OCI-LY3 (cell line): ENCODE data around the gene BAIAP2L1.

Source experiments
- H2AFZ ChIP-seq: fragments of 200-600, 300-600 bp; shearing (Covaris generic); 2 replicates; pipeline ENCODE4 v1.6.0; 2014; ENCODE audit warnings: antibody characterized with exemption, low read depth, low read length
- H3K27ac ChIP-seq: fragments of 200-600, 300-600 bp; sonication (generic); 2 replicates; pipeline ENCODE4 v1.5.1; 2014; ENCODE audit warnings: mild to moderate bottlenecking, low read length, moderate library complexity, mixed read lengths
- H3K27me3 ChIP-seq: fragments of 200-600, 300-600 bp; sonication (generic); 2 replicates; pipeline ENCODE4 v1.6.1; 2014; ENCODE audit warnings: low read depth, low read length, mixed read lengths
- H3K36me3 ChIP-seq: fragments of 200-600, 300-600 bp; sonication (generic); replicated peaks from 2 replicates; pipeline ENCODE3; 2014; ENCODE audit warnings: low read depth, low read length, mixed read lengths
- H3K4me1 ChIP-seq: fragments of 300-600, 200-600 bp; sonication (generic); 2 replicates; pipeline ENCODE4 v1.6.1; 2014; ENCODE audit warnings: low read length, mixed read lengths
- H3K4me2 ChIP-seq: fragments of 200-600, 300-600 bp; sonication (generic); 2 replicates; pipeline ENCODE4 v1.6.1; 2014; ENCODE audit warnings: low read length, mixed read lengths
- H3K4me3 ChIP-seq: fragments of 300-600, 200-600 bp; sonication (generic); 2 replicates; pipeline ENCODE4 v1.5.1; 2014; ENCODE audit warnings: antibody characterized with exemption, mild to moderate bottlenecking, low read length, moderate library complexity
- H3K79me2 ChIP-seq: fragments of 300-600, 200-600 bp; shearing (Covaris generic); 2 replicates; pipeline ENCODE4 v1.6.1; 2014; ENCODE audit warnings: mild to moderate bottlenecking, low read length, mixed read lengths
- H3K9ac ChIP-seq: fragments of 300-600, 200-600 bp; shearing (Covaris generic); 2 replicates; pipeline ENCODE4 v1.6.0; 2014; ENCODE audit warnings: mild to moderate bottlenecking, low read length, moderate library complexity
- H3K9me3 ChIP-seq: fragments of 200-600, 300-600 bp; shearing (Covaris generic); 2 replicates; pipeline ENCODE4 v1.6.1; 2014; ENCODE audit warnings: low read length, mixed read lengths; ENCODE audit not compliant: insufficient read depth
- H4K20me1 ChIP-seq: fragments of 200-600, 300-600 bp; sonication (generic); 2 replicates; pipeline ENCODE4 v1.6.1; 2016; ENCODE audit warnings: low read length, mixed read lengths; ENCODE audit not compliant: insufficient read depth
- CTCF ChIP-seq: fragments of 200-600, 300-600 bp; sonication (generic); IDR thresholded peaks from 2 replicates; pipeline ENCODE4 v1.5.1; 2014; ENCODE audit warnings: antibody characterized with exemption, low read length, low read depth
- EZH2phosphoT487 ChIP-seq: fragments of 200-600 bp; shearing (Covaris generic); IDR thresholded peaks from 2 replicates; pipeline ENCODE4 v1.6.1; 2018; ENCODE audit warnings: antibody characterized with exemption, mixed run types, low read depth

The BAIAP2L1 gene

DNA sequence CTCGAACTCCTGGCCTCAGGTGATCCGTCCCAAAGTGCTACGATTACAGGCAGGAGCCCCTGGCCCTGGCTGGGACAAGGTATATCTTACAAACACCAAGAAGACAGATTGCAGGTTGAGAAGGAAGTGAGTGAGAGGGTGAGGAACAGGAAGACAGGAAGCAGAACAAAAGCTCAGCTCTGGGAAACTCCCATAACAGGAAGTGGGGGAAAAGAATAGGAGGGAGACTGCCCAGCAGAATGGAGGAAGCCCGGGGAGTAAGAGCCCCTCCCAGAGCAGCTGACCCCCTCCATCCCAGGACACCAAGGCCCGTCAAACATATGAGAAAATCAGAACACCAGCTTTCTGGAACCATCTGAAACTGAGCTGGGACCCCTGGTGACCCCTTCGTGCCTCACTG is 151.8 kb downstream of the BAIAP2L1 start:
- Histone ChIP-seq H3K4me2 (peak overlapping the region; percentile 5; the same call in 1 of the 2 replicates), H3K79me2 (peaks cover 7% of the 10 kb centered on the region), H4K20me1 (no peaks in the 10 kb centered on the region), H3K27me3 (no peaks in the 10 kb centered on the region), H3K4me3 (no peak overlapping the region), H3K9me3 (no peaks in the 10 kb centered on the region), H3K9ac (no peak overlapping the region), H3K36me3 (no peaks in the 10 kb centered on the region), H2AFZ (no peak overlapping the region), H3K27ac (no peak overlapping the region), H3K4me1 (peaks cover 19% of the 10 kb centered on the region)
- TF ChIP-seq CTCF (no peak), EZH2phosphoT487 (no peak)

DNA sequence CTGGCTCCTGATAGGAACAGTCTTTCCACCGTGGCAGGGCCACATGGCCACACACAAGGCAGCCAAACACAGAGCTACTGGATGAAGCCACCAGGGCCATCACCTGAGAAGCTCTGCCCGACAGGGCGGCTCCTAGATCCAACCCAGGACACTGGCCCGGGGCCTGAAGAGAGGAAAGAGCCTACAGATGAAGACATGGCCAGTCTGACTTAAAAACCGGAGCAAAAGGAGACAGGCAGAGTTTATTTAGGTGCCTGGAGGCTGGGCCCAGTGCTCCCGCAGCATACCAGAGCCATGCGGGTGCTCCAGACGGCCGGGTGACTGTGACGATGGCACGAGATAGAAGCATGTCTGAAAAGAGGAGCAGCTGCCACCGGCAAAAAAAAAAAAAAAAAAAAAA is 152.7 kb downstream of the BAIAP2L1 start:
- TF ChIP-seq CTCF (no peak), EZH2phosphoT487 (no peak)
- no peak overlapping the region for H2AFZ ChIP-seq
- no peaks in the 10 kb centered on the region for H3K36me3 ChIP-seq
- no peaks in the 10 kb centered on the region for H4K20me1 ChIP-seq
- no peaks in the 10 kb centered on the region for H3K9me3 ChIP-seq
- no peak overlapping the region for H3K4me3 ChIP-seq
- H3K4me1 ChIP-seq, result peaks cover 19% of the 10 kb centered on the region
- peaks cover 7% of the 10 kb centered on the region for H3K79me2 ChIP-seq
- H3K4me2 ChIP-seq, result no peak overlapping the region
- no peaks in the 10 kb centered on the region for H3K27me3 ChIP-seq
- no peak overlapping the region for H3K27ac ChIP-seq
- H3K9ac ChIP-seq, result no peak overlapping the region

DNA sequence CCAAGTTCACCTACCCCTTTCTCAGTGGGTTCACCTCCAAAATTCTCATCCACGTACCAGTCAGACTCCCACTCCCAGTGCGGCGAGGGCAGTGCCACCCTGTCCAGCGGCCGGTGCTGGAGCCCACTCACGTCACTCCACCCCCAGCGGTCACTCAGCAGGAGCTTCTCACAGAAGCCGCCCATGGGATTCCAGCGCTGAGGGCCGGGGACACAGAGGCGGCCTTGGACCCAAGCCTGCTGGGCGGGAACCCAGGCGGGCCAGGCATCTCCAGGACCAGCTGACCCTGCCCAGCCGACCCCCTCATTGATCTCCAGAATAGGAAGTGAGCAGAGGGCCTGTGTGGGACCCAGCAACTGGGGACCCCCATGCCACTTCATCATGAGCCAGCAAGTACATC is 156.0 kb downstream of the BAIAP2L1 start:
- Histone ChIP-seq H2AFZ (no peak overlapping the region), H3K4me3 (no peak overlapping the region)

GRCh38 chr7:98242934-98243333 is 158.0 kb downstream of the BAIAP2L1 start:
- Histone ChIP-seq H2AFZ (no peak overlapping the region), H4K20me1 (no peaks in the 10 kb centered on the region), H3K27me3 (no peaks in the 10 kb centered on the region), H3K4me2 (no peak overlapping the region), H3K4me3 (no peak overlapping the region), H3K9me3 (no peaks in the 10 kb centered on the region), H3K79me2 (no peaks in the 10 kb centered on the region), H3K9ac (no peak overlapping the region), H3K36me3 (no peaks in the 10 kb centered on the region), H3K27ac (no peak overlapping the region), H3K4me1 (no peaks in the 10 kb centered on the region)
- no peak for TF ChIP-seq EZH2phosphoT487
- no peak for TF ChIP-seq CTCF

More for the DNA sequence above, 156.0 kb downstream of the BAIAP2L1 start:
- no peaks in the 10 kb centered on the region for H3K9me3 ChIP-seq
- H3K36me3 ChIP-seq, result no peaks in the 10 kb centered on the region
- H3K27me3 ChIP-seq, result no peaks in the 10 kb centered on the region
- no peaks in the 10 kb centered on the region for H4K20me1 ChIP-seq
- no peak overlapping the region for H3K4me2 ChIP-seq
- H3K9ac ChIP-seq, result no peak overlapping the region
- no peak overlapping the region for H3K27ac ChIP-seq
- TF ChIP-seq EZH2phosphoT487 (no peak), CTCF (no peak)
- peaks cover 6% of the 10 kb centered on the region; the same call in 1 of the 2 replicates for H3K4me1 ChIP-seq
- H3K79me2 ChIP-seq, result no peaks in the 10 kb centered on the region
